K562 (cell line): Measurements from ENCODE around the gene DSG3. TPM values are rescaled to one million over a fixed set of nuclear protein-coding genes. Genes with fewer than 3 reads are reported as not detected.

ENCODE experiments used
- ATAC-seq: fragments of 200-7000 bp; cut with Tn5 transposase; 3 replicates; pipeline ENCODE4 v1.9.1; 2020; ENCODE audit warnings: moderate library complexity
- BruUV-seq: library from RNA; stranded (reverse); fragments of 400-500 nt; replicated peaks from 2 replicates; lab custom pipeline; 2021; lab: Mats Ljungman, UMichigan
- CTCF ChIA-PET: fragments of 300-600 bp; formaldehyde crosslinking; extraction: SDS; loops from one replicate; lab custom pipeline; 2021; ENCODE audit warnings: low intra/inter-chr PET ratio; lab: Yijun Ruan, JAX
- POLR2A ChIA-PET: fragments of 300-600, 350-650 bp; sonication (Branson Sonifier 250); formaldehyde crosslinking; extraction: SDS; loops from one replicate; lab custom pipeline; 2021; ENCODE audit warnings: antibody characterized with exemption, inconsistent platforms; lab: Yijun Ruan, JAX
- DNase-seq, 4 experiments: peaks; one replicate each; pipeline versions ENCODE4 v3.0.0 to v3.0.0-alpha.2; 2011 to 2018; ENCODE audit warnings: low spot score in 3 of 4, mixed read lengths in 3 of 4; ENCODE audit errors: extremely low read depth in 1 of 4
- FAIRE-seq: peaks from 2 replicates; lab custom pipeline; 2011; peaks lifted over from hg19 to GRCh38; lab: Jason Lieb, UNC
- H2AFZ ChIP-seq: 2 replicates; pipeline ENCODE4 v1.6.0; 2011; ENCODE audit warnings: low read depth, low read length, control low read depth, inconsistent platforms
- H3K27ac ChIP-seq: fragments of 200-600 bp; 3 replicates; pipeline ENCODE4 v1.8.0; 2011; ENCODE audit warnings: low read depth, mild to moderate bottlenecking, control low read depth, inconsistent platforms, low read length, moderate library complexity, mixed read lengths; ENCODE audit errors: extremely low read depth
- H3K27me3 ChIP-seq, 2 experiments: fragments of 300-600 bp in 1 of 2; 2 replicates in 1 of 2; 3 replicates in 1 of 2; pipeline versions ENCODE4 v1.6.0 to v1.8.0; 2011; ENCODE audit warnings: inconsistent platforms in 2 of 2, low read length in 2 of 2, mild to moderate bottlenecking in 1 of 2, mixed read lengths in 1 of 2, moderate library complexity in 1 of 2; ENCODE audit not compliant: control insufficient read depth in 2 of 2, insufficient read depth in 2 of 2
- H3K36me3 ChIP-seq: fragments of 300-600 bp; 3 replicates; pipeline ENCODE4 v1.8.0; 2011; ENCODE audit warnings: mild to moderate bottlenecking, low read length, inconsistent platforms; ENCODE audit not compliant: control insufficient read depth, insufficient read depth
- H3K4me1 ChIP-seq, 2 experiments: fragments of 200-600 bp in 1 of 2; replicated peaks in 1 of 2; 2 replicates in 1 of 2; 3 replicates in 1 of 2; pipeline versions ENCODE4 v1.5.1 to v1.8.0; 2011; ENCODE audit warnings: inconsistent platforms in 2 of 2, low read length in 2 of 2, mild to moderate bottlenecking in 1 of 2, mixed read lengths in 1 of 2, moderate library complexity in 1 of 2; ENCODE audit not compliant: control insufficient read depth in 2 of 2, insufficient read depth in 2 of 2
- H3K4me2 ChIP-seq: 2 replicates; pipeline ENCODE4 v1.6.1; 2011; ENCODE audit warnings: low read length, control low read depth, inconsistent platforms, mixed read lengths; ENCODE audit not compliant: insufficient read depth
- H3K4me3 ChIP-seq: fragments of 200-600 bp; sonication (generic), shearing (Covaris generic); 2 replicates; pipeline ENCODE4 v1.5.1; 2016; ENCODE audit warnings: control low read depth, inconsistent platforms
- H3K79me2 ChIP-seq: fragments of 200-600 bp; 3 replicates; pipeline ENCODE4 v1.8.0; 2011; ENCODE audit warnings: low read length, inconsistent platforms; ENCODE audit not compliant: control insufficient read depth, insufficient read depth
- H3K9ac ChIP-seq, 2 experiments: 2 replicates each; pipeline versions ENCODE4 v1.6.0 to v1.6.1; 2011; ENCODE audit warnings: low read depth in 2 of 2, low read length in 2 of 2, control low read depth in 1 of 2, inconsistent platforms in 1 of 2, mild to moderate bottlenecking in 1 of 2, mixed read lengths in 1 of 2; ENCODE audit not compliant: insufficient read depth in 1 of 2
- H3K9me1 ChIP-seq: one replicate; pipeline ENCODE4 v1.6.0; 2011; ENCODE audit warnings: inconsistent platforms, mild to moderate bottlenecking, low read length, moderate library complexity; ENCODE audit not compliant: control insufficient read depth, insufficient read depth
- H3K9me3 ChIP-seq: replicated peaks from 2 replicates; pipeline ENCODE4 v1.5.1; 2011; ENCODE audit warnings: low read depth, low read length, inconsistent platforms; ENCODE audit not compliant: control insufficient read depth, insufficient read depth
- H4K20me1 ChIP-seq: replicated peaks from 2 replicates; pipeline ENCODE4 v1.6.1; 2011; ENCODE audit warnings: low read length, inconsistent platforms, mixed read lengths; ENCODE audit not compliant: control insufficient read depth, insufficient read depth
- CBFA2T2 ChIP-seq: fragments of 450-650 bp; conservative IDR thresholded peaks from 2 replicates; pipeline ENCODE4 v1.6.1; 2017; ENCODE audit warnings: mild to moderate bottlenecking
- CBFA2T3 ChIP-seq: fragments of 450-650 bp; IDR thresholded peaks from 2 replicates; pipeline ENCODE4 v1.6.1; 2017
- CEBPB ChIP-seq: fragments of 450-650 bp; IDR thresholded peaks from 2 replicates; pipeline ENCODE4 v1.6.1; 2016; ENCODE audit warnings: missing genetic modification characterization, missing compliant biosample characterization
- CHD1 ChIP-seq: fragments of 200-600 bp; sonication (generic); IDR thresholded peaks from one replicate; pipeline ENCODE4 v1.6.1; 2012; ENCODE audit warnings: mild to moderate bottlenecking, moderate library complexity, low read length, inconsistent platforms
- E4F1 ChIP-seq: fragments of 250-450 bp; sonication (Bioruptor Pico); IDR thresholded peaks from 2 replicates; pipeline ENCODE4 v1.5.0; 2021; ENCODE audit warnings: mild to moderate bottlenecking, borderline replicate concordance
- ETV1 ChIP-seq: fragments of 450-650 bp; conservative IDR thresholded peaks from 2 replicates; pipeline ENCODE4 v1.6.1; 2016; ENCODE audit warnings: missing genetic modification characterization, control low read depth, low read depth, missing compliant biosample characterization
- HDAC2 ChIP-seq: fragments of 450-650 bp; IDR thresholded peaks from 2 replicates; pipeline ENCODE4 v1.6.1; 2016; ENCODE audit warnings: mild to moderate bottlenecking
- HOXB6 ChIP-seq: fragments of 250-450 bp; sonication (Bioruptor Pico); IDR thresholded peaks from 2 replicates; pipeline ENCODE4 v1.5.1; 2022; ENCODE audit warnings: mild to moderate bottlenecking, borderline replicate concordance
- KLF1 ChIP-seq: fragments of 450-650 bp; IDR thresholded peaks from 2 replicates; pipeline ENCODE4 v1.6.1; 2016; ENCODE audit warnings: missing genetic modification characterization, missing compliant biosample characterization
- MXD1 ChIP-seq: fragments of 250-450 bp; sonication (Bioruptor Pico); IDR thresholded peaks from 2 replicates; pipeline ENCODE4 v1.8.0; 2021; ENCODE audit warnings: borderline replicate concordance, mild to moderate bottlenecking, moderate library complexity; ENCODE audit not compliant: poor library complexity, severe bottlenecking
- NR2C1 ChIP-seq, 2 experiments: fragments of 450-650 bp; IDR thresholded peaks; 2 replicates each; pipeline ENCODE4 v1.6.1; 2017; ENCODE audit warnings: mild to moderate bottlenecking in 2 of 2, antibody characterized with exemption in 1 of 2, inconsistent platforms in 1 of 2, missing compliant biosample characterization in 1 of 2, missing genetic modification characterization in 1 of 2
- PHB ChIP-seq: fragments of 250-450 bp; sonication (Bioruptor Pico); IDR thresholded peaks from 2 replicates; pipeline ENCODE4 v1.5.0; 2021
- POLR2G ChIP-seq: fragments of 200-400 bp; formaldehyde crosslinking; IDR thresholded peaks from 2 replicates; pipeline ENCODE4 v1.6.1; 2017; ENCODE audit warnings: low read depth, mild to moderate bottlenecking, antibody characterized with exemption, low read length, moderate library complexity
- POLR2H ChIP-seq: IDR thresholded peaks from 2 replicates; pipeline ENCODE4 v1.6.1; 2016; ENCODE audit warnings: missing genetic modification characterization, low read depth, mild to moderate bottlenecking, control low read depth, missing compliant biosample characterization, moderate library complexity
- RBFOX2 ChIP-seq: fragments of 200-400 bp; formaldehyde crosslinking; IDR thresholded peaks from 2 replicates; pipeline ENCODE4 v1.6.1; 2017; ENCODE audit warnings: low read depth, mild to moderate bottlenecking, low read length, moderate library complexity
- RBM14 ChIP-seq: fragments of 200-400 bp; formaldehyde crosslinking; IDR thresholded peaks from 2 replicates; pipeline ENCODE4 v1.6.1; 2018; ENCODE audit warnings: low read depth, mild to moderate bottlenecking, low read length, moderate library complexity, borderline replicate concordance; ENCODE audit not compliant: insufficient read depth
- RUNX1 ChIP-seq: sonication (generic); IDR thresholded peaks from 2 replicates; pipeline ENCODE4 v1.6.1; 2016; ENCODE audit warnings: antibody characterized with exemption, low read depth
- SMARCA5 ChIP-seq: fragments of 450-650 bp; IDR thresholded peaks from 2 replicates; pipeline ENCODE4 v1.6.1; 2016
- ZFP36 ChIP-seq: fragments of 150-350 bp; IDR thresholded peaks from 2 replicates; pipeline ENCODE4 v1.6.1; 2018; ENCODE audit warnings: low read length, low read depth; ENCODE audit not compliant: partially characterized antibody
- ZKSCAN1 ChIP-seq: fragments of 150-350 bp; IDR thresholded peaks from 2 replicates; pipeline ENCODE4 v1.6.1; 2016; ENCODE audit warnings: low read depth, low read length
- ZNF431 ChIP-seq: sonication (generic); formaldehyde crosslinking; IDR thresholded peaks from 2 replicates; pipeline ENCODE4 v1.8.0; 2022; ENCODE audit warnings: mild to moderate bottlenecking, missing genetic modification reagents
- WGBS: fragments of 100-300 bp; shearing (Covaris generic); methylation state at CpG from one replicate; pipeline ENCODE4 v1.1.6; 2016; ENCODE audit warnings: low coverage, mixed read lengths; ENCODE audit not compliant: insufficient coverage; ENCODE audit errors: missing lambda C conversion rate; 5-methylcytosine and 5-hydroxymethylcytosine counted together
- in situ Hi-C: fragments of 300-500 bp; cut with MboI; formaldehyde crosslinking; loops from 4 replicates; pipeline ENCODE4 v1.15.0; 2018; ENCODE audit warnings: inconsistent platforms, mixed read lengths
- intact Hi-C: fragments of 100-400 bp; cut with micrococcal nuclease; formaldehyde crosslinking; loops from 2 replicates; pipeline ENCODE4 v1.14.2; 2022
- polyA plus RNA-seq, 8 experiments: library from polyadenylated mRNA; depleted of rRNA in 4 of 8; stranded (reverse) in 5 of 8; unstranded in 3 of 8; fragments of >200 nt; fragmentation: Nextera tagmentation in 2 of 8; fragmentation: Illumina TruSeq in 1 of 8; extraction: Ambion mirVana in 2 of 8; extraction: Trizol in 1 of 8; gene quantifications; 2 replicates each; pipeline versions ENCODE4 v1.2.1 to v1.2.3, GENCODE V29; 2011 to 2014; ENCODE audit warnings: inconsistent platforms in 1 of 8, missing spikeins in 1 of 8
- total RNA-seq, 7 experiments: library from RNA; depleted of rRNA in 6 of 7; stranded (reverse); fragments of >200 nt in 6 of 7; fragmentation: Illumina TruSeq in 2 of 7; extraction: Trizol in 2 of 7; gene quantifications; 2 replicates each; pipeline versions ENCODE4 v1.2.1 to v1.2.3, GENCODE V29; 2011 to 2021; ENCODE audit warnings: low replicate concordance in 1 of 7

Gene DSG3
- total and polyA plus RNA-seq, 9 of the 15 experiments (the other 6 are each of a cell fraction or from before 2014, with no cell fraction given) = 0.04 to 0.18 (median 0.07) TPM; not detected in 1

DNA sequence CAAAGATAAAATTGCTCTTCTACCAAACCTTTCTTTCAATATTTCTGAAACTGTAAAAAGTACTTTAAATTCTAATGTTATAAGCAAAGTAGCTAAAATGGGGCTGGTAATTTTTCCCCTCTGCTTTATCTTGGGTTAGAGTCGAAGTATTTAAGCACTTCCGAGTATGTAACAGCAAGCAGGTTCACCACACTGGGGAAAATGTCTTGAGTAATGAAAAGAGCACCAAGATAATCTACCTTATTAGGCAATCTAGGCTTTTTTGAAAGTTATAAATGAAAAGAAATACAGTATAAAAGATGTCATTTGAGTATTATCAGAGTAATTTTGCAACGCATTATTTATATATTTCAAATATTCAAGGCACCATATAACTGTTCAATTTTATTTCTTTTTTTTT lies 687 bp upstream of the DSG3 start:
- H3K27me3 ChIP-seq = peaks cover 0 to 3% of the 10 kb centered on the region in 2 experiments; a peak in 1 of 5 replicates
- in situ Hi-C loops (no loop called here), intact Hi-C loops (no loop called here)
- H3K4me3 ChIP-seq = no peak overlapping the region
- H3K9me3 ChIP-seq = no peaks in the 10 kb centered on the region
- 0 out of 2 replicates have a peak, but pooled peaks have one; percentile 8 for TF ChIP-seq ETV1 (tag)
- TF ChIP-seq RUNX1 = no peak
- no peak for TF ChIP-seq RBFOX2
- no peak for TF ChIP-seq E4F1 (CRISPR knock-in tag)
- no peak for TF ChIP-seq HDAC2
- peak; percentile 28; the same call in 1 of the 2 replicates for TF ChIP-seq POLR2H
- TF ChIP-seq KLF1 (tag) = no peak
- TF ChIP-seq SMARCA5 = no peak
- no peak for TF ChIP-seq ZKSCAN1
- no peak for TF ChIP-seq ZNF431 (CRISPR knock-in tag)
- TF ChIP-seq CHD1 = no peak
- TF ChIP-seq PHB (CRISPR knock-in tag) = no peak
- TF ChIP-seq MXD1 (CRISPR knock-in tag) = no peak
- no peak for TF ChIP-seq POLR2G
- peak; percentile 51 for TF ChIP-seq CEBPB (tag)
- TF ChIP-seq NR2C1 (IDR thresholded peaks at IDR 0.05) = no peak
- no peak for TF ChIP-seq NR2C1 (tag; IDR thresholded peaks at IDR 0.05)
- TF ChIP-seq CBFA2T3 = no peak
- TF ChIP-seq CBFA2T2 = no peak
- no peak for TF ChIP-seq HOXB6
- no peak for TF ChIP-seq ZFP36
- TF ChIP-seq RBM14 = no peak
- no peaks in the 10 kb centered on the region for H4K20me1 ChIP-seq
- H3K4me1 ChIP-seq = no peaks in the 10 kb centered on the region
- FAIRE-seq (peak; percentile 49), DNase-seq (peak in 1 of 4 experiments; percentile 14), ATAC-seq (peak; percentile 55)
- POLR2A ChIA-PET = interaction anchor here (1.3 kb wide), 1 partner anchor 14 kb away, joined by 4 read pairs; no protein-coding TSS in a partner anchor
- CTCF ChIA-PET = no interaction called here
- no peak overlapping the region for H3K27ac ChIP-seq
- no peaks in the 10 kb centered on the region for H3K9me1 ChIP-seq
- 0% methylated on average over 3 of the region's 3 CpGs for WGBS
- H3K4me2 ChIP-seq = no peak overlapping the region
- H3K9ac ChIP-seq = no peak overlapping the region
- H3K79me2 ChIP-seq = no peaks in the 10 kb centered on the region
- BruUV-seq = no TSS peak
- peak overlapping the region; percentile 30; the same call in 1 of the 2 replicates for H2AFZ ChIP-seq
- H3K36me3 ChIP-seq = no peaks in the 10 kb centered on the region
